HL-60 (cell line): Measurements from ENCODE around the gene KPNA1.

Experiments used
- DNase-seq, 2 experiments: peaks; one replicate each; pipeline ENCODE4 v3.0.0-alpha.2; 2010 to 2020; ENCODE audit warnings: low read depth in 1 of 2, low spot score in 1 of 2
- H3K27ac ChIP-seq: fragments of 250-450 bp; sonication (Bioruptor Pico); replicated peaks from 2 replicates; pipeline ENCODE4 v1.5.1; 2020; ENCODE audit warnings: mild to moderate bottlenecking, moderate library complexity
- H3K27me3 ChIP-seq: fragments of 250-450 bp; sonication (Bioruptor Pico); 2 replicates; pipeline ENCODE4 v1.5.1; 2021; ENCODE audit warnings: mild to moderate bottlenecking, moderate library complexity; ENCODE audit not compliant: insufficient read depth, poor library complexity, severe bottlenecking
- H3K4me3 ChIP-seq: replicated peaks from 2 replicates; pipeline ENCODE4 v1.5.1; 2011; ENCODE audit warnings: mild to moderate bottlenecking, control low read depth, low read length; ENCODE audit not compliant: insufficient read depth
- CTCF ChIP-seq: IDR thresholded peaks from one replicate; pipeline ENCODE4 v1.5.1; 2011; ENCODE audit warnings: low read length, control low read depth, inconsistent platforms; ENCODE audit not compliant: insufficient read depth
- GABPA ChIP-seq: IDR thresholded peaks from 2 replicates; pipeline ENCODE4 v1.6.1; 2012; ENCODE audit warnings: low read depth
- POLR2AphosphoS5 ChIP-seq: IDR thresholded peaks from 2 replicates; pipeline ENCODE4 v1.6.1; 2012; ENCODE audit warnings: low read depth
- REST ChIP-seq: IDR thresholded peaks from 2 replicates; pipeline ENCODE4 v1.6.1; 2012; ENCODE audit warnings: low read depth; ENCODE audit not compliant: insufficient replicate concordance
- SPI1 ChIP-seq: IDR thresholded peaks from 2 replicates; pipeline ENCODE4 v1.6.1; 2012; ENCODE audit warnings: low read depth, mild to moderate bottlenecking, borderline replicate concordance

Gene KPNA1

DNA sequence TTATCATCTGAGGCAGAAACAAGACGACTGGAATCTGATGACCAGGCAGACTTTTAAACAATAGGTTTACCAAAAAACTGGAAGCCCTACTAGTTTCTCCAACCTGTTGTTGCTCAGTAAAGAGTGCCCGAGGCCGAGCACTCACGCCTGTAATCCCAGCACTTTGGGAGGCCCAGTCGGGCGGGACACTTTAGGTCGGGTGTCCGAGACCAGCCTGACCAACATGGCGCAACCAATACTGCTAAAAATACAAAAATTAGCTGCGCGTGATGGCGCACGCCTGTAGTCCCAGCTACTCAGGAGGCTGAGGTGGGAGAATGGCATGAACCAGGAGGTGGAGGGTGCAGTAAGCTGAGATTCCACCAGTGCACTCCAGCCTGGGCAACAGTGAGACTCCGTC is 97.8 kb downstream of the KPNA1 start:
- Histone ChIP-seq H3K4me3 (peak overlapping the region; percentile 55), H3K27ac (peak overlapping the region; percentile 86), H3K27me3 (no peaks in the 10 kb centered on the region)
- no peak for DNase-seq
- TF ChIP-seq GABPA (no peak), POLR2AphosphoS5 (no peak)

- peak within 1 kb of the TSS; percentile 86 for H3K27ac ChIP-seq
- DNase-seq, result peak; percentile 88 to 98
- TF ChIP-seq SPI1 (no peak), REST (no peak), POLR2AphosphoS5 (peak; percentile 94), GABPA (peak; percentile 72), CTCF (no peak)
- H3K4me3 ChIP-seq, result peak within 1 kb of the TSS; percentile 55
- H3K27me3 ChIP-seq, result no peaks in the 10 kb centered on the region
Observed at GRCh38 chr3:122415762-122416654, 98.7 kb downstream of the KPNA1 start, which contains the start of gene WDR5B. Gene WDR5B (minus strand): TSS chr3:122416062. CDS start chr3:122415528, 534 bp downstream.

DNA sequence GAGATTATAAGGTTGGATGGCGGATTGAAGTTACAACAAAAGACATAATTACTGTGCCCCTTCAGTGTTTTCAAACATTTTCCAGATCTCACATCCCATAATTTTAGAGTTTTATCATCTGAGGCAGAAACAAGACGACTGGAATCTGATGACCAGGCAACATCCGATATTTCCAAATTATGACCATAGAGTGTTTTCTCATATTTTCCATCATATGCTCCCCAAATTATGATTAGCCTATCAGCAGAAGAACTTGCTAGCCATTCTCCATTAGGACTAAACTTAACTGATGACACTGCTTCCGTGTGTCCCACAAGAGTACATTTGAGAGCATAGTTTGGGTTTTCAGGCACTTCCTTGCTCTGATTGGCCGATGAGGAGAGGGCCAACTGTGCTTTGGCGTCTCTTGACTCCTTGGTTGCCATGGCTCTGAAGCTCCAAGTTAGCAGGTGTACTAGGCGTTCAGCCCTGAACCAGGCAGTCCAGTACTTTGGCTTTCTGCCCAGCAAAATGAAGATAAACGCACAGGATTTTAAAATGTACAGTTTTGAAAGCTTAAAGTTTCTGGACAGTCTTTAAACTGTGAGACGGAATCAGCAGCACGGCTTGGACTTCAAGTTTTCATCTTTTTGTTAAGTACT is 99.5 kb downstream of the KPNA1 start:
- Histone ChIP-seq H3K27me3 (no peaks in the 10 kb centered on the region), H3K4me3 (peak overlapping the region; percentile 55), H3K27ac (peak overlapping the region; percentile 86)
- peak; percentile 41 to 61 for DNase-seq
- TF ChIP-seq REST (no peak), POLR2AphosphoS5 (no peak), CTCF (no peak), GABPA (no peak), SPI1 (peak; percentile 40; the same call in 1 of the 2 replicates)

DNA sequence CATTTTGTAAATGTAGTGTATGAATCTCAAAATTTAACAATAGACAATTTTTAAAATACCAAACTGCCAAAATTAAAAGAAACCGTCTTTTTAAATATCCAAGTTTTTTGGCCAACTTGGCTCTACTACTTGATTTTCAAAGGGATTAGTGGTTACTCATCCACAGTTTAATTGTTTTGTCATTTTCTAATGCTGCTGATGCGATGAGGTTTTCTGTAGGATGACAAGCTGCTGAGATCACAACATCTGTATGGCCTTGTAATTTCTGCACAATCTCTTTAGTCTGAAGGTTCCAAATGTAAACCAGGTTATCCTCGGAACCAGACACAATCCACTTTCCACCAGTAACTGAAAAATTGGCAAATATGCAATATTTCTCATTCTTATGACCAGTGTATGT is 100.3 kb downstream of the KPNA1 start:
- TF ChIP-seq POLR2AphosphoS5 (no peak), GABPA (no peak), CTCF (no peak), REST (no peak), SPI1 (no peak)
- Histone ChIP-seq H3K4me3 (no peak overlapping the region), H3K27ac (no peak overlapping the region), H3K27me3 (no peaks in the 10 kb centered on the region)
- DNase-seq, result no peak
